ENCODE data around the gene CPED1.

CPED1 gene

DNA sequence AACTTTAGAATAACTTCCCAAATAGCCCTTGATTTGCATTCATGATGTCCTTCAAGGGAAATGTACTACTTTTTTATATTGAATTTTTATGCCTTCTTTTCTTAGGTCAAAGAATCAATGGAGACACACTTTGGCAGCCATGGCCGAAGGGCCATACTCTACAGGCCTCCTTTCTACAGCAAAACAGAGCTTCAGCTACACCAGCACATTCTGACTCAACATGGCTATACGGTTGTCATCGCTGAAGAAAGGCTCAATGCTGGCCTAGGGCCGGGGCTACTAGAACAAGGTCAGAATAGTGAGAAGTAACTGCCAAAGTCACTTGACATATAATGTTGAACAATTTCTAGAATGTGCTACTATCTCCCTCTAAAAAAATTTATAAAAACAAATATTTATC, 27.0 kb downstream of the CPED1 start:
- no peak for DNase-seq (ENCODE audit: extremely low read depth, low read depth)
- TF ChIP-seq, protein P1, sequence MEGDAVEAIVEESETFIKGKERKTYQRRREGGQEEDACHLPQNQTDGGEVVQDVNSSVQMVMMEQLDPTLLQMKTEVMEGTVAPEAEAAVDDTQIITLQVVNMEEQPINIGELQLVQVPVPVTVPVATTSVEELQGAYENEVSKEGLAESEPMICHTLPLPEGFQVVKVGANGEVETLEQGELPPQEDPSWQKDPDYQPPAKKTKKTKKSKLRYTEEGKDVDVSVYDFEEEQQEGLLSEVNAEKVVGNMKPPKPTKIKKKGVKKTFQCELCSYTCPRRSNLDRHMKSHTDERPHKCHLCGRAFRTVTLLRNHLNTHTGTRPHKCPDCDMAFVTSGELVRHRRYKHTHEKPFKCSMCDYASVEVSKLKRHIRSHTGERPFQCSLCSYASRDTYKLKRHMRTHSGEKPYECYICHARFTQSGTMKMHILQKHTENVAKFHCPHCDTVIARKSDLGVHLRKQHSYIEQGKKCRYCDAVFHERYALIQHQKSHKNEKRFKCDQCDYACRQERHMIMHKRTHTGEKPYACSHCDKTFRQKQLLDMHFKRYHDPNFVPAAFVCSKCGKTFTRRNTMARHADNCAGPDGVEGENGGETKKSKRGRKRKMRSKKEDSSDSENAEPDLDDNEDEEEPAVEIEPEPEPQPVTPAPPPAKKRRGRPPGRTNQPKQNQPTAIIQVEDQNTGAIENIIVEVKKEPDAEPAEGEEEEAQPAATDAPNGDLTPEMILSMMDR (IDR thresholded peaks at IDR 0.05; ENCODE audit: low read depth, low read length, missing control alignments): no peak
- H3K4me3 ChIP-seq (replicated peaks; ENCODE audit: low read depth, low read length): no peak overlapping the region

DNA sequence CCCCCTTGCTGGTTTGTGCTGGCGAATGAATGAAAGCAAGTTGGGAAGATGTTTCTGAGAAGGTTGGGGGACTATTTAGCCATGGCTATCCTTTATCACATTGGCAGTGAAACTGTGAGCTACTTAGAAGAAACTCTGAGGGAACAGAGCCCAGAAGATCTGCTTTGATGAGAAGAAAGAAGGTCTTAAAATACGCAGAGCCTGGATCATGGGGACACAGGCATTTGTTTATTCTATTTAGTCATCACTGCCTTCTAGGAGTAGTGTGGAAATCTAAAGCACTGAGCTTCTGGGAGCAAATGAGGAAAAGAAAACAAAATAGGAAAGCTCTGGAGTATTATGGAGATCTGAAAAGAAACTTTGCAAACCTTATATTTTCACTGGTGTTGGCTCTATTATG, 28.5 kb downstream of the CPED1 start:
- DNase-seq (ENCODE audit: extremely low read depth, low read depth): no peak
- H3K4me3 ChIP-seq (replicated peaks; ENCODE audit: low read depth, low read length): no peak overlapping the region
- TF ChIP-seq, protein P1 (IDR thresholded peaks at IDR 0.05; ENCODE audit: low read depth, low read length, missing control alignments): no peak

DNA sequence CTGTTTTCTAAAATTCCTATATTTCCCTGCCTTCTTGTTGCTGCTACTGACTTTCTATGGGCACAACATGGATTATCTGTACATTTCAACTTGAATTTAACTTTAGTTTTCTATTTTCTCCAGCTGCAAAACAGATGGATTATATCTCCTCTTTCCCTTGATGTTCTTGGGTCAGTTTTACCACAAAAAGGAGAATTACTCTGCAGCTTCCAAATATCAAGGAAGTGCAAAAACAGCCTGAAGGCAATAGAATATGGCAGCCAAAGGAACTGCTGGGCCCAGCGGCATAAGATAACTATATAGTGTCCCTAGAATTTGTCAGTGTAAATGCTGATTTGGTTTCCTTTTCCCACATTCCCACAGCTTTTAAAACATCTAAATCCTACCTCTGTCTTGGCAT, 29.1 kb downstream of the CPED1 start:
- TF ChIP-seq, protein P1 (IDR thresholded peaks at IDR 0.05; ENCODE audit: low read depth, low read length, missing control alignments): no peak
- H3K4me3 ChIP-seq (replicated peaks; ENCODE audit: low read depth, low read length): no peak overlapping the region
- no peak for DNase-seq (ENCODE audit: extremely low read depth, low read depth)

DNA sequence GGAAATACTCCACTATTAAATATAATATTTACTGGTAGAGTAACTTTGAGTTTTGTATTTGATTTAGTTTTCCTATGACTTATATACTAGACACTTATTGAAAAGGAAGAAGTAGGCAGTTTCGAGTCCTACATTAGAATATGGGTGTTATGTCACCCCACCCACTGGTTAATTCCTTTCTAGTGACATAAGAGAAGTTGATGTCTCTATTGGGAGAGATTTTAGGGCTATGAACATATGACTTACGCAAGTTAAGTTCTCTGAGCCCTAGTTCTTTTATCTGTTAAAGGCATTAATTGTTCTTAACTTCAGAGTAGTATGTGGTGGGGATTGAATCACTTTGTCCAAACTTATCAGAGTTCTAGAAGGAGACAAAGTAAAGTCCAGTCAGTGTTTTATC, 30.5 kb downstream of the CPED1 start:
- no peak for DNase-seq (ENCODE audit: extremely low read depth, low read depth)
- TF ChIP-seq, protein P1 (IDR thresholded peaks at IDR 0.05; ENCODE audit: low read depth, low read length, missing control alignments): no peak
- no peak overlapping the region for H3K4me3 ChIP-seq (replicated peaks; ENCODE audit: low read depth, low read length)

DNA sequence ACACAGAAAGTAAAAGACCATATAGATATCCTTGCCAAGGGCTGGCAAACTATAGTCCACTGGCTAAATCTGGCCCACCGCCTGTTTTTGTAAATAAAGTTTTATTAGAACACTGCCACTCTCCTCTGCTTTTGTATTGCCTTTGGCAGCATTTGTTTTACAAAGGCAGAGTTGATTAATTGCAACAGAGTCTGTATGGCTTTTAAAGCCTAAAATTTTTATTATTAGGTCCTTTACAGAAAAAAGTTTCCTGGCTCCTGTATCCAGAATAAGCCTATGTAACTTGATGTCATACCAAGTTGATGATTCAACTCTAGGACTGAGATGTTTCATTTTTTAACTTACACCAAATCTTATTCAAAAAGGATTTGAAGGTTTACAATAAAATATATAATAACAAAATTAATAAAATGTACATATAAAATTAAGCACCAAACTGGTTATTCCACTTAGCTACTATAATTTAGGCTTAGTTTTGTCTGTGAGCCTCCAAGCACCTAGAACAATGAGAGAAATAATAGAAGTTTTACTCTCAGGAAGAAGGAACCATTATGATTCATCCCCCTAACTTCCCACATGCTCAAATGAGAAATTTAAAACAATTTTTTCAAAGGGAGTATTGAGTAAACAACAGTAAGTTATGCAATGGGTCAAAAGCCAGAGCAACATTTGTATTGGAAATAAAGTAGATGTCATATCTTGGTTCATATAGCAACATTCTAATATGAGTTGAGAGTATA, 31.9 kb downstream of the CPED1 start:
- TF ChIP-seq, protein P1 (IDR thresholded peaks at IDR 0.05; ENCODE audit: low read depth, low read length, missing control alignments): no peak
- DNase-seq (ENCODE audit: extremely low read depth, low read depth): no peak
- no peak overlapping the region for H3K4me3 ChIP-seq (replicated peaks; ENCODE audit: low read depth, low read length)

DNA sequence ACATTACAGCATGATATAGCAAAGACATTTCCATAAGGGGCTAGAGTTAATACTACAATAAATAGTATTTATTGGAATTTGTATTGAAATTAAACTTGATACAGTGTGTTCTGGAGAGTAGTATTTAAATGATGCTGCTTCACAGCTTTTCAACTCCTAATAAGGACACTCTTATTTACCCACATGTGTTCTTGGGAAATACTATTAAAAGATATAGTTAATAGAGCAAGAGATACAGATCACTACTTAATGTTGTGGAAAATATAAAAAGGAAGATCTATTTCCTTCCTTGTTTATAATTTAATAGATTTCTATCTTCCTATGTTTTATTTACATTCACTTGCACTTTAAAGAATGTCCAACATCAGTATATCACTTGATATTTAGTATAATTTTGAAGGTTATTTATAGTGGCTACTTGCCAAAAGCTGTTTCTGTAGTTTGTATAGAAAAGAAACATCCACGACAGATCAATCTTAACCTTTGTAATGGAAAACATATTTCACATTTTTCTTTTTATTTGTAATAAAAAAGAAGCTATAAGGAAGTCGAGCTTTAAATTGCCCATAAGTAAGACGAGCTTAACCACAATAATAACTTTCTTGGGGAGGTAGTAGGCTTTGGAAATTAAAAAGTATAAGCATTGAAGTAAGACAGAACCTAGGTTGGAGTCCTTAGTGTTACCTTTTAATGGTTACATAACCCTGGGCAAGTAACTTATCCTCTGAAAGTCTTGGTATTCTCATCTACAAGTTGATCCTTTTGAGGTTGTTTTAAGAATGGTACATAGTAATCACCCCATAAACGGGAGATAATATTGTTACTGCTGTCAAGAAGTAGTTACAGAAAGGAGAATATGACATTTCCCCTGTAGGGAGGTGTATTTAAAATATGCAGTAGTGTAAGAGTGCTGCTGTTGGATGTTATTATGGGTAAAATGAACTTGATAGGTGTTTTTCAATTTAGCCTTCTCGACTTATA, 32.8 kb downstream of the CPED1 start:
- no peak for DNase-seq (ENCODE audit: extremely low read depth, low read depth)
- TF ChIP-seq, protein P1 (IDR thresholded peaks at IDR 0.05; ENCODE audit: low read depth, low read length, missing control alignments): no peak
- no peak overlapping the region for H3K4me3 ChIP-seq (replicated peaks; ENCODE audit: low read depth, low read length)

All from HFF-Myc (cell line).